ENCODE measurements around the gene PRRT1. TPM values are rescaled to one million over a fixed set of nuclear protein-coding genes. Genes with fewer than 3 reads are reported as not detected.

PRRT1 gene
- total RNA-seq, 1 donor, result under 0.01 TPM

DNA sequence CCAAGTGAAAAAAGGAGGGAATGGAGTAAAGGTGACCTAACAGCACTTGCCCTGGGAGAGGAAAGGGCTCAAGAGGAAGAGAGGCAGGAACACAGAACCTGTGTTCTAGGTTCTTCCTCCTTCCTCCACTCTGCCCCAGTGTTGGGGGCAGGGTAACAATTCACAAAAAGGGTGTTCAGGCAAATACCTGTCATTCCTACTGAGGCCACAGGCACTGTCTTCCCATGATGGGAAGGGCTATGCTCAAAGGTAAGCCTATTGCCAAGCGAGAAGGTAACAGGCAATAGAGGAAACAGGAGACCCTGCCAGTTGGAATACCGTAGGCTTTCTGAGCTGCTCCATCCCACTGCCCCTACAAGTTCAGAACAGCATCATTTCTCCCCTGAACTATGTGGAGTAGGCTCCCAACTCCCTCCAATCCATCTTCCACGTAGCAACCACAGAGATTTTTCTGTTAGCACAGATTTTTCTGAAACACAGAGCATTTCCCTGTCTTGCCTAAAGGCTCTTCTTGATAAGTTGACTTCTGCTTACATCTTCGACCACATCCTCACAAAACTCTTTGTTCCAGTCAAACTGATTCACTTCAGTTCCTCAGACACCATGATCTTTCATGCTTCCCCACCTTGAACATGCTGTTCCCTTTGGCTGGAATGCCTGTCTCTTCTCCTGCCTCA, 21.4 kb upstream of the PRRT1 start:
- H3K9me3 ChIP-seq (ENCODE audit: low read depth, low read length), result no peaks in the 10 kb centered on the region
- peaks cover 32% of the 10 kb centered on the region for H3K4me1 ChIP-seq (ENCODE audit: insufficient read depth, low read length)
- no peak overlapping the region for H3K27ac ChIP-seq (ENCODE audit: low read depth, low read length)
- peaks cover 22% of the 10 kb centered on the region for H3K36me3 ChIP-seq (ENCODE audit: insufficient read depth, low read length)
- no peak overlapping the region for H3K4me3 ChIP-seq (ENCODE audit: insufficient read depth, low read length)
- TF ChIP-seq, protein P1, sequence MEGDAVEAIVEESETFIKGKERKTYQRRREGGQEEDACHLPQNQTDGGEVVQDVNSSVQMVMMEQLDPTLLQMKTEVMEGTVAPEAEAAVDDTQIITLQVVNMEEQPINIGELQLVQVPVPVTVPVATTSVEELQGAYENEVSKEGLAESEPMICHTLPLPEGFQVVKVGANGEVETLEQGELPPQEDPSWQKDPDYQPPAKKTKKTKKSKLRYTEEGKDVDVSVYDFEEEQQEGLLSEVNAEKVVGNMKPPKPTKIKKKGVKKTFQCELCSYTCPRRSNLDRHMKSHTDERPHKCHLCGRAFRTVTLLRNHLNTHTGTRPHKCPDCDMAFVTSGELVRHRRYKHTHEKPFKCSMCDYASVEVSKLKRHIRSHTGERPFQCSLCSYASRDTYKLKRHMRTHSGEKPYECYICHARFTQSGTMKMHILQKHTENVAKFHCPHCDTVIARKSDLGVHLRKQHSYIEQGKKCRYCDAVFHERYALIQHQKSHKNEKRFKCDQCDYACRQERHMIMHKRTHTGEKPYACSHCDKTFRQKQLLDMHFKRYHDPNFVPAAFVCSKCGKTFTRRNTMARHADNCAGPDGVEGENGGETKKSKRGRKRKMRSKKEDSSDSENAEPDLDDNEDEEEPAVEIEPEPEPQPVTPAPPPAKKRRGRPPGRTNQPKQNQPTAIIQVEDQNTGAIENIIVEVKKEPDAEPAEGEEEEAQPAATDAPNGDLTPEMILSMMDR (IDR thresholded peaks at IDR 0.05; ENCODE audit: extremely low read depth, low read depth, low read length), result no peak
- H3K4me2 ChIP-seq (ENCODE audit: insufficient read depth, low read length), result no peak overlapping the region
- no peaks in the 10 kb centered on the region for H3K27me3 ChIP-seq (ENCODE audit: insufficient read depth, low read length)
- H2AFZ ChIP-seq (ENCODE audit: low read length), result no peak overlapping the region
- peaks cover 40% of the 10 kb centered on the region for H3K79me2 ChIP-seq (ENCODE audit: insufficient read depth, low read length)
- peaks cover 2% of the 10 kb centered on the region for H4K20me1 ChIP-seq (ENCODE audit: insufficient read depth, low read length)
- DNase-seq (ENCODE audit: insufficient read length, low spot score, missing footprints), result peak; percentile 54

DNA sequence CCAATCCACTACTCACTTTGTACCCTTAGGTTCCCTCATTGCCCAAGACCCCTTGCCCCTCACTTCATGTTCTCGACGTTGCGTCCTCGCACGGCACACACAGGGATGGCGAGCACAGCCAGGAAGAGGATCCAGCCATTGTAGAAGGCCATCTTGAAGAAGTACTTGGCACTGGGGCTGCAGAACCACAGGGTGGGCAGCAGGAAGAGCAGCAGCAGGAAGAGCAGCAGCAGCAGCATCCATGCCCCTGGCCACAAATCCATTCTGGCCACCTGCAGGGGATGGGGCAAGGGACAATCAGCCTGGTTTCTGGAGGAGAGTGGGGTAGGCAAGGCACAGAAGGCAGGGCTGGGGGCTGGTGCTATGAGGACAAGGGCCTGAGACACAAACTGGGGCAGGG, 19.5 kb upstream of the PRRT1 start:
- Histone ChIP-seq H4K20me1 (ENCODE audit: insufficient read depth, low read length) (peaks cover 2% of the 10 kb centered on the region), H3K27ac (ENCODE audit: low read depth, low read length) (no peak overlapping the region), H2AFZ (ENCODE audit: low read length) (no peak overlapping the region), H3K4me3 (ENCODE audit: insufficient read depth, low read length) (no peak overlapping the region), H3K79me2 (ENCODE audit: insufficient read depth, low read length) (peaks cover 40% of the 10 kb centered on the region), H3K4me1 (ENCODE audit: insufficient read depth, low read length) (peaks cover 18% of the 10 kb centered on the region), H3K36me3 (ENCODE audit: insufficient read depth, low read length) (peaks cover 30% of the 10 kb centered on the region), H3K9me3 (ENCODE audit: low read depth, low read length) (no peaks in the 10 kb centered on the region), H3K27me3 (ENCODE audit: insufficient read depth, low read length) (no peaks in the 10 kb centered on the region), H3K4me2 (ENCODE audit: insufficient read depth, low read length) (no peak overlapping the region)
- DNase-seq (ENCODE audit: insufficient read length, low spot score, missing footprints), result no peak
- TF ChIP-seq, protein P1 (IDR thresholded peaks at IDR 0.05; ENCODE audit: extremely low read depth, low read depth, low read length), result no peak

DNA sequence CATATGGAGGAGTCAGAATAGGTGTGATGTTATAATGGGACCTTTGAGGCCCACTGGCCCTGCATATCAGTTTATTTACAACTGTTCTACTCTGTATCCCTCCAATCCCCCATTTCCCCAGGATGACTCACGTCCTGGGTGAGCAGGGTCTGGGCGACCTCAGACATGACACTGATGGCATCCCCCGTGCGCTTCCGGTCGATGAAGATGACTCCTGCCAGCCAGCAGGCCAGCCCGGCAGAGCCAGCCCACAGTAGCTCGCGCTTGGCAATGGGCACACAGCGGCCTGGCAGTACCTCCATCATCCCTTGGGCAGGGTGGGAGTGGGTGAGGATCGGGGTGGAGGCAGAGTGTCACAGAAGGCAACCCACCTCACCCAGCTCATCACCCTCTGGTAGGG, 18.6 kb upstream of the PRRT1 start:
- H3K27ac ChIP-seq (ENCODE audit: low read depth, low read length), result no peak overlapping the region
- DNase-seq (ENCODE audit: insufficient read length, low spot score, missing footprints), result peak; percentile 77
- H3K36me3 ChIP-seq (ENCODE audit: insufficient read depth, low read length), result peaks cover 36% of the 10 kb centered on the region
- no peaks in the 10 kb centered on the region for H3K9me3 ChIP-seq (ENCODE audit: low read depth, low read length)
- TF ChIP-seq, protein P1 (IDR thresholded peaks at IDR 0.05; ENCODE audit: extremely low read depth, low read depth, low read length), result no peak
- no peak overlapping the region for H3K4me3 ChIP-seq (ENCODE audit: insufficient read depth, low read length)
- H3K4me2 ChIP-seq (ENCODE audit: insufficient read depth, low read length), result no peak overlapping the region
- peaks cover 15% of the 10 kb centered on the region for H3K4me1 ChIP-seq (ENCODE audit: insufficient read depth, low read length)
- H2AFZ ChIP-seq (ENCODE audit: low read length), result no peak overlapping the region
- H4K20me1 ChIP-seq (ENCODE audit: insufficient read depth, low read length), result peaks cover 2% of the 10 kb centered on the region
- no peaks in the 10 kb centered on the region for H3K27me3 ChIP-seq (ENCODE audit: insufficient read depth, low read length)
- H3K79me2 ChIP-seq (ENCODE audit: insufficient read depth, low read length), result peaks cover 34% of the 10 kb centered on the region

DNA sequence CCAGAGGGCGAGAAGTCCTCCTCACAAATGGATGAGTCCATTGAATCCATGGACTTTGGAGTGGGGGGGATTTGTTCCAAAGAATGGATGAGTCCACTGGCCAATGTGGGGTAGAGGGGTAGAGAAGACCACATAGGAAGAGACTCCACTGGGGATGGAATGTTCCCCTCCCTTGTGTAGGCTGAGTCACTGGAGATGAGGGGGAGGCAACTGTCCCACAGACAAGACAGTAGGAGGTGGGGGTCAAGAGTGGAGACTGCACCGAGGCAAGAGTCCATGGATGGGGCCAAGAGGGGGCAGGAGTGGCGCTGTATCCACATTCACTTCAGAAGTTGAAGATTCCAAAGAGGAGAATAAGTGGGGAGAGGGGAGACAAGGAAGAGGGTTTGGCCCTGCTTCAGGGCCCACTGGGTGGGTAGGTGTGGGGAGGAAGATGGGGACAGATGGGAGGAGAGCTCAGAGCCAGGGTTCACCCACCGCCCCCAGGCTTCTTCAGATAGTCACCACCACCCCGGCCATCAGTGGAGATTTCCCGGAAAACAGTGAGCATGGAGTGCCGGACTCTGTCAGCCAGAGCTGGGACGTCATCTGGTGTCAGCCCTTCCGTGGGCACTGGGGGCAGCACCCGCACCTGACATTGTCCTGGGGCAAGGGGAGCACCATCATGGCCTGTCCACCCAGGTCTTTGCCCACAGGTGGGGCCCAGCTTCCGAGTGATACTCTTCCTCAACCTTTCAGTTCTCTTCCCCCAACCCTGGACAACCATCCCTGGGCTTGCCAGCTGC, 17.3 kb upstream of the PRRT1 start:
- peak; percentile 88 for DNase-seq (ENCODE audit: insufficient read length, low spot score, missing footprints)
- H4K20me1 ChIP-seq (ENCODE audit: insufficient read depth, low read length), result peaks cover 2% of the 10 kb centered on the region
- H3K9me3 ChIP-seq (ENCODE audit: low read depth, low read length), result no peaks in the 10 kb centered on the region
- H3K4me2 ChIP-seq (ENCODE audit: insufficient read depth, low read length), result no peak overlapping the region
- no peak overlapping the region for H2AFZ ChIP-seq (ENCODE audit: low read length)
- peaks cover 6% of the 10 kb centered on the region for H3K4me1 ChIP-seq (ENCODE audit: insufficient read depth, low read length)
- H3K27ac ChIP-seq (ENCODE audit: low read depth, low read length), result no peak overlapping the region
- H3K4me3 ChIP-seq (ENCODE audit: insufficient read depth, low read length), result no peak overlapping the region
- H3K27me3 ChIP-seq (ENCODE audit: insufficient read depth, low read length), result no peaks in the 10 kb centered on the region
- TF ChIP-seq, protein P1 (IDR thresholded peaks at IDR 0.05; ENCODE audit: extremely low read depth, low read depth, low read length), result no peak
- peaks cover 36% of the 10 kb centered on the region for H3K36me3 ChIP-seq (ENCODE audit: insufficient read depth, low read length)
- peaks cover 21% of the 10 kb centered on the region for H3K79me2 ChIP-seq (ENCODE audit: insufficient read depth, low read length)
